Mesendoderm (in vitro differentiated cells): ENCODE results near the gene KCNK10.

Experiments
- DNase-seq: peaks from one replicate; pipeline ENCODE4 v3.0.0; 2013
- H2AK5ac ChIP-seq: 2 replicates; pipeline ENCODE4 v1.6.1; 2013; ENCODE audit warnings: low read length, inconsistent platforms
- H2BK120ac ChIP-seq: 2 replicates; pipeline ENCODE4 v1.6.1; 2013; ENCODE audit warnings: low read depth, mild to moderate bottlenecking, low read length, moderate library complexity, mixed read lengths
- H2BK15ac ChIP-seq: replicated peaks from 2 replicates; pipeline ENCODE4 v1.6.1; 2013; ENCODE audit warnings: low read depth, mild to moderate bottlenecking, moderate library complexity
- H2BK5ac ChIP-seq: 2 replicates; pipeline ENCODE4 v1.6.1; 2013; ENCODE audit warnings: low read length, inconsistent platforms
- H3K18ac ChIP-seq: 2 replicates; pipeline ENCODE4 v1.6.1; 2013; ENCODE audit warnings: mild to moderate bottlenecking, low read length, mixed read lengths
- H3K23ac ChIP-seq: one replicate; pipeline ENCODE4 v1.6.1; 2013; ENCODE audit warnings: low read length
- H3K27ac ChIP-seq: 2 replicates; pipeline ENCODE4 v1.5.1; 2013; ENCODE audit warnings: low read depth, mild to moderate bottlenecking, inconsistent platforms, low read length, moderate library complexity
- H3K27me3 ChIP-seq: 2 replicates; pipeline ENCODE4 v1.6.1; 2013; ENCODE audit warnings: low read length, control low read depth, mild to moderate bottlenecking, inconsistent platforms; ENCODE audit not compliant: insufficient read depth, poor library complexity
- H3K36me3 ChIP-seq: 2 replicates; pipeline ENCODE4 v1.6.1; 2013; ENCODE audit warnings: low read length, inconsistent platforms; ENCODE audit not compliant: control insufficient read depth, insufficient read depth
- H3K4ac ChIP-seq: one replicate; pipeline ENCODE4 v1.6.1; 2013; ENCODE audit warnings: low read depth, mild to moderate bottlenecking, low read length, moderate library complexity
- H3K4me1 ChIP-seq: 2 replicates; pipeline ENCODE4 v1.6.1; 2013; ENCODE audit warnings: low read depth, low read length, inconsistent platforms; ENCODE audit not compliant: control insufficient read depth
- H3K4me2 ChIP-seq: 2 replicates; pipeline ENCODE4 v1.6.1; 2013; ENCODE audit warnings: low read length
- H3K4me3 ChIP-seq: 2 replicates; pipeline ENCODE4 v1.5.1; 2013; ENCODE audit warnings: mild to moderate bottlenecking, low read length
- H3K56ac ChIP-seq: one replicate; pipeline ENCODE4 v1.6.1; 2013; ENCODE audit warnings: low read length
- H3K79me1 ChIP-seq: 2 replicates; pipeline ENCODE4 v1.6.1; 2013; ENCODE audit warnings: low read length, inconsistent platforms
- H3K79me2 ChIP-seq: 2 replicates; pipeline ENCODE4 v1.6.1; 2013; ENCODE audit warnings: mild to moderate bottlenecking, low read length; ENCODE audit not compliant: control insufficient read depth, insufficient read depth
- H3K9ac ChIP-seq: 2 replicates; pipeline ENCODE4 v1.6.1; 2013; ENCODE audit warnings: low read length, inconsistent platforms
- H4K5ac ChIP-seq: one replicate; pipeline ENCODE4 v1.6.1; 2013; ENCODE audit warnings: low read length
- H4K8ac ChIP-seq: one replicate; pipeline ENCODE4 v1.6.1; 2013; ENCODE audit warnings: low read depth, mild to moderate bottlenecking, control low read depth, low read length, moderate library complexity
- WGBS: extraction: QIAGEN DNeasy Blood & Tissue Kit; methylation state at CpG from one replicate; pipeline ENCODE4 v1.1.7; 2013; ENCODE audit warnings: low lambda C conversion rate, missing lambda C conversion rate; ENCODE audit not compliant: insufficient coverage; ENCODE audit errors: extremely low coverage; 5-methylcytosine and 5-hydroxymethylcytosine counted together

Gene KCNK10

GRCh38 chr14:88140874-88141273 lies 182.2 kb downstream of the KCNK10 start:
- no peaks in the 10 kb centered on the region for H3K27me3 ChIP-seq
- H3K4me2 ChIP-seq, result no peak overlapping the region
- H3K79me2 ChIP-seq, result no peaks in the 10 kb centered on the region
- H3K27ac ChIP-seq, result no peak overlapping the region
- H2BK15ac ChIP-seq, result no peak overlapping the region
- H3K4ac ChIP-seq, result no peak overlapping the region
- no peak overlapping the region for H3K9ac ChIP-seq
- no peak overlapping the region for H2AK5ac ChIP-seq
- H4K5ac ChIP-seq, result no peak overlapping the region
- no peak overlapping the region for H2BK5ac ChIP-seq
- H3K56ac ChIP-seq, result no peak overlapping the region
- H3K4me1 ChIP-seq, result peaks cover 6% of the 10 kb centered on the region
- H3K18ac ChIP-seq, result no peak overlapping the region
- no peak overlapping the region for H3K23ac ChIP-seq
- H4K8ac ChIP-seq, result no peak overlapping the region
- H3K79me1 ChIP-seq, result no peaks in the 10 kb centered on the region
- no peak overlapping the region for H3K4me3 ChIP-seq
- H3K36me3 ChIP-seq, result no peaks in the 10 kb centered on the region
- no peak overlapping the region for H2BK120ac ChIP-seq
- DNase-seq, result peak; percentile 19
- no CpG with 5 or more reads among the region's 3 CpGs for WGBS

DNA sequence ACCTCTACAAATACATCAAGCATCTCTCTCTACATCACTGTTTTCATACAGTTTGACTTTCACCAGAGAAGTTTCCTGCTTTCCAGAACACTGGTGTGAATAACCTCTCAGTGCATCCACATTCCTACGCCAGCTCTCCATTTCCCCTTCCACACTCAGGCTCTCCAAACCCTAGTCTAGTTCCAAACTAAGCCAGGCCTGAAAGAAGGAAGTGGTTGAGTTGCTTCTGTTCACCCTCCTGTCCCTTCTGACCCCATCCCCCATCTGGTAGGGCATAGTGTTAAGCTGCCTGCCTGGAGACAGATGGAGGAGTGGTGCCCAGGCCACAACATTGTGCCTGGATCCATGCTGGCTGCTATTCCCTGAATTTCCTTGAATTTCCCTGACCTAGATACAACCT lies 185.7 kb downstream of the KCNK10 start:
- no CpG with 5 or more reads among the region's 1 CpG for WGBS
- H4K5ac ChIP-seq, result no peak overlapping the region

More for the DNA sequence above, 185.7 kb downstream of the KCNK10 start:
- no peak overlapping the region for H3K18ac ChIP-seq
- no peak overlapping the region for H2BK15ac ChIP-seq
- H3K4me3 ChIP-seq, result no peak overlapping the region
- no peaks in the 10 kb centered on the region for H3K79me1 ChIP-seq
- H3K79me2 ChIP-seq, result no peaks in the 10 kb centered on the region
- H4K8ac ChIP-seq, result no peak overlapping the region
- H3K9ac ChIP-seq, result no peak overlapping the region
- H3K23ac ChIP-seq, result no peak overlapping the region
- no peak overlapping the region for H2BK5ac ChIP-seq
- no peak overlapping the region for H3K27ac ChIP-seq
- no peaks in the 10 kb centered on the region for H3K4me1 ChIP-seq
- no peak overlapping the region for H2AK5ac ChIP-seq
- no peak overlapping the region for H3K4me2 ChIP-seq
- H3K56ac ChIP-seq, result no peak overlapping the region
- H3K4ac ChIP-seq, result no peak overlapping the region
- no peak for DNase-seq
- no peaks in the 10 kb centered on the region for H3K27me3 ChIP-seq
- H2BK120ac ChIP-seq, result no peak overlapping the region
- H3K36me3 ChIP-seq, result no peaks in the 10 kb centered on the region
